Ramos (cell line): Measurements from ENCODE around the gene WNT3.
"Not testable (repeated sequence)": the region's sequence is repeated elsewhere in the genome, so short reads cannot be mapped to it uniquely, and the experiment has no call there.

Experiments
- in situ Hi-C: fragments of 300-500 bp; cut with MboI; formaldehyde crosslinking; loops from one replicate; pipeline ENCODE4 v1.14.3; 2022; ENCODE audit warnings: low sequenced_read_pairs; ENCODE audit not compliant: unreplicated experiment

WNT3 gene

GRCh38 chr17:46770439-46770817, 48.1 kb downstream of the WNT3 start:
- in situ Hi-C loops = no loop called here

- in situ Hi-C loops = no loop called here
Measured at GRCh38 chr17:46769531-46770438, 48.7 kb downstream of the WNT3 start.

GRCh38 chr17:46768896-46769295, 49.6 kb downstream of the WNT3 start:
- in situ Hi-C loops = not testable (repeated sequence)

- in situ Hi-C loops = no loop called here
Measured at GRCh38 chr17:46768540-46768870, 50.0 kb downstream of the WNT3 start.

- in situ Hi-C loops = no loop called here
Measured at GRCh38 chr17:46766493-46767491, 51.7 kb downstream of the WNT3 start.

GRCh38 chr17:46765453-46765852, 53.0 kb downstream of the WNT3 start:
- in situ Hi-C loops = no loop called here

GRCh38 chr17:46764709-46765401, 53.6 kb downstream of the WNT3 start:
- in situ Hi-C loops = no loop called here

- in situ Hi-C loops = no loop called here
Measured at GRCh38 chr17:46764000-46764708, 54.3 kb downstream of the WNT3 start.

GRCh38 chr17:46763416-46763815, 55.1 kb downstream of the WNT3 start:
- in situ Hi-C loops = no loop called here

GRCh38 chr17:46759141-46759540, 59.4 kb downstream of the WNT3 start:
- in situ Hi-C loops = no loop called here

- in situ Hi-C loops = no loop called here
Measured at GRCh38 chr17:46758614-46759013, 59.9 kb downstream of the WNT3 start.

GRCh38 chr17:46757588-46757987, 60.9 kb downstream of the WNT3 start:
- in situ Hi-C loops = not testable (repeated sequence)

GRCh38 chr17:46756861-46757260, 61.6 kb downstream of the WNT3 start:
- in situ Hi-C loops = no loop called here

- in situ Hi-C loops = no loop called here
Measured at GRCh38 chr17:46756081-46756735, 62.3 kb downstream of the WNT3 start.

GRCh38 chr17:46753776-46754175, 64.7 kb downstream of the WNT3 start:
- in situ Hi-C loops = no loop called here

- in situ Hi-C loops = no loop called here
Measured at GRCh38 chr17:46751425-46751824, 67.1 kb downstream of the WNT3 start.

GRCh38 chr17:46745376-46745775, 73.1 kb downstream of the WNT3 start:
- in situ Hi-C loops = no loop called here

GRCh38 chr17:46744441-46744840, 74.1 kb downstream of the WNT3 start:
- in situ Hi-C loops = no loop called here

GRCh38 chr17:46742565-46743270, 75.8 kb downstream of the WNT3 start:
- in situ Hi-C loops = no loop called here
